Activated CD8-positive, alpha-beta T cell treated with anti-CD3 and anti-CD28 coated beads, Interleukin-2, amount 10 ng/mL, durations not matched to agents 7 days and 5 days (primary cell): ENCODE results near the gene TBC1D22A. TPM values are rescaled to one million over a fixed set of nuclear protein-coding genes. Genes with fewer than 3 reads are reported as not detected.

Experiments used
- ATAC-seq: fragments of 150-1000 bp; cut with Tn5 transposase; one replicate; pipeline ENCODE4 v1.10.0; 2021; ENCODE audit warnings: moderate library complexity
- CTCF ChIA-PET: fragments of 350-600 bp; sonication (Branson Sonifier 250); formaldehyde crosslinking; loops from one replicate; lab custom pipeline; 2021; ENCODE audit warnings: antibody characterized with exemption; lab: Charles Lee
- POLR2A ChIA-PET: fragments of 350-600 bp; sonication (Branson Sonifier 250); formaldehyde crosslinking; loops from one replicate; lab custom pipeline; 2021; ENCODE audit warnings: antibody characterized with exemption; lab: Charles Lee
- DNase-seq: peaks from one replicate; pipeline ENCODE4 v3.0.0-alpha.2; 2020
- H3K27ac Mint-ChIP-seq: one replicate; pipeline ENCODE4 v1.8.0; 2021; ENCODE audit warnings: mild to moderate bottlenecking, mixed read lengths
- H3K27me3 Mint-ChIP-seq: one replicate; pipeline ENCODE4 v1.8.0; 2021; ENCODE audit warnings: low read depth, mixed read lengths
- H3K36me3 Mint-ChIP-seq: one replicate; pipeline ENCODE4 v1.8.0; 2021; ENCODE audit warnings: low read depth, mixed read lengths
- H3K4me1 Mint-ChIP-seq: one replicate; pipeline ENCODE4 v1.8.0; 2021; ENCODE audit warnings: low read depth, mixed read lengths
- H3K4me3 Mint-ChIP-seq: one replicate; pipeline ENCODE4 v1.8.0; 2021; ENCODE audit warnings: mild to moderate bottlenecking, mixed read lengths
- H3K9me3 Mint-ChIP-seq: one replicate; pipeline ENCODE4 v1.8.0; 2022; ENCODE audit warnings: mixed read lengths; ENCODE audit not compliant: insufficient read depth
- total RNA-seq, 2 experiments: library from RNA; stranded (reverse); gene quantifications; one replicate each; pipeline ENCODE4 v1.2.3, GENCODE V29; 2021

Gene TBC1D22A
- total RNA-seq, 2 experiments from 2014 or later = 34.1 to 38.7 TPM

GRCh38 chr22:46996595-46997310 is 234.3 kb downstream of the TBC1D22A start:
- DNase-seq = no peak
- H3K36me3 Mint-ChIP-seq = peaks cover 1% of the 10 kb centered on the region
- no peaks in the 10 kb centered on the region for H3K27me3 Mint-ChIP-seq
- H3K4me1 Mint-ChIP-seq = peaks cover 8% of the 10 kb centered on the region
- ChIA-PET CTCF (interaction anchor here (1.1 kb wide), 1 partner anchor 11 kb away, joined by 3 read pairs; no protein-coding TSS in a partner anchor), POLR2A (no interaction called here)
- H3K4me3 Mint-ChIP-seq = no peak overlapping the region
- H3K9me3 Mint-ChIP-seq = no peaks in the 10 kb centered on the region
- H3K27ac Mint-ChIP-seq = peak overlapping the region; percentile 1
- no peak for ATAC-seq

GRCh38 chr22:46997311-46997970 is 235.0 kb downstream of the TBC1D22A start:
- ChIA-PET POLR2A (no interaction called here), CTCF (interaction anchor here (1.1 kb wide), 1 partner anchor 10 kb away, joined by 3 read pairs; no protein-coding TSS in a partner anchor)
- peaks cover 8% of the 10 kb centered on the region for H3K4me1 Mint-ChIP-seq
- no peaks in the 10 kb centered on the region for H3K27me3 Mint-ChIP-seq
- DNase-seq (no peak), ATAC-seq (no peak)
- H3K27ac Mint-ChIP-seq = no peak overlapping the region
- no peak overlapping the region for H3K4me3 Mint-ChIP-seq
- no peaks in the 10 kb centered on the region for H3K9me3 Mint-ChIP-seq
- peaks cover 1% of the 10 kb centered on the region for H3K36me3 Mint-ChIP-seq

GRCh38 chr22:46998331-46998730 is 235.9 kb downstream of the TBC1D22A start:
- Mint-ChIP-seq H3K27ac (no peak overlapping the region), H3K27me3 (no peaks in the 10 kb centered on the region), H3K36me3 (peaks cover 1% of the 10 kb centered on the region), H3K4me1 (peaks cover 8% of the 10 kb centered on the region), H3K9me3 (no peaks in the 10 kb centered on the region), H3K4me3 (no peak overlapping the region)
- ChIA-PET CTCF (no interaction called here), POLR2A (no interaction called here)
- ATAC-seq (no peak), DNase-seq (no peak)

- Mint-ChIP-seq H3K27ac (no peak overlapping the region), H3K4me1 (peaks cover 8% of the 10 kb centered on the region), H3K9me3 (no peaks in the 10 kb centered on the region), H3K4me3 (no peak overlapping the region), H3K27me3 (no peaks in the 10 kb centered on the region), H3K36me3 (peaks cover 1% of the 10 kb centered on the region)
- ATAC-seq (no peak), DNase-seq (no peak)
- ChIA-PET POLR2A (no interaction called here), CTCF (no interaction called here)
Observed at GRCh38 chr22:47000256-47000655, 237.8 kb downstream of the TBC1D22A start.

GRCh38 chr22:47000888-47001287 is 238.4 kb downstream of the TBC1D22A start:
- Mint-ChIP-seq H3K4me3 (no peak overlapping the region), H3K27ac (no peak overlapping the region), H3K27me3 (no peaks in the 10 kb centered on the region), H3K36me3 (peaks cover 1% of the 10 kb centered on the region), H3K4me1 (peaks cover 8% of the 10 kb centered on the region), H3K9me3 (no peaks in the 10 kb centered on the region)
- POLR2A ChIA-PET = no interaction called here
- DNase-seq (no peak), ATAC-seq (no peak)
- CTCF ChIA-PET = no interaction called here

GRCh38 chr22:47001288-47001687 is 238.8 kb downstream of the TBC1D22A start:
- ATAC-seq (no peak), DNase-seq (no peak)
- Mint-ChIP-seq H3K9me3 (no peaks in the 10 kb centered on the region), H3K27me3 (no peaks in the 10 kb centered on the region), H3K4me3 (no peak overlapping the region), H3K4me1 (peaks cover 8% of the 10 kb centered on the region), H3K36me3 (peaks cover 1% of the 10 kb centered on the region), H3K27ac (no peak overlapping the region)
- ChIA-PET CTCF (no interaction called here), POLR2A (interaction anchor here (0.6 kb wide), 1 partner anchor 47 kb away, joined by 6 read pairs; no protein-coding TSS in a partner anchor)

GRCh38 chr22:47002692-47003091 is 240.2 kb downstream of the TBC1D22A start:
- H3K4me3 Mint-ChIP-seq = no peak overlapping the region
- H3K9me3 Mint-ChIP-seq = no peaks in the 10 kb centered on the region
- H3K4me1 Mint-ChIP-seq = peaks cover 8% of the 10 kb centered on the region
- ATAC-seq (no peak), DNase-seq (no peak)
- H3K36me3 Mint-ChIP-seq = peaks cover 1% of the 10 kb centered on the region
- ChIA-PET POLR2A (no interaction called here), CTCF (no interaction called here)
- H3K27ac Mint-ChIP-seq = no peak overlapping the region
- no peaks in the 10 kb centered on the region for H3K27me3 Mint-ChIP-seq

- Mint-ChIP-seq H3K9me3 (no peaks in the 10 kb centered on the region), H3K36me3 (no peaks in the 10 kb centered on the region), H3K4me3 (no peak overlapping the region), H3K27ac (no peak overlapping the region), H3K4me1 (no peaks in the 10 kb centered on the region), H3K27me3 (no peaks in the 10 kb centered on the region)
- POLR2A ChIA-PET = no interaction called here
- DNase-seq (no peak), ATAC-seq (no peak)
- CTCF ChIA-PET = no interaction called here
Observed at GRCh38 chr22:47005506-47006408, 243.3 kb downstream of the TBC1D22A start.

GRCh38 chr22:47006433-47006832 is 244.0 kb downstream of the TBC1D22A start:
- Mint-ChIP-seq H3K4me1 (no peaks in the 10 kb centered on the region), H3K36me3 (no peaks in the 10 kb centered on the region), H3K4me3 (no peak overlapping the region), H3K27me3 (no peaks in the 10 kb centered on the region), H3K9me3 (no peaks in the 10 kb centered on the region), H3K27ac (no peak overlapping the region)
- ATAC-seq (no peak), DNase-seq (no peak)
- CTCF ChIA-PET = no interaction called here
- POLR2A ChIA-PET = no interaction called here

- ChIA-PET POLR2A (no interaction called here), CTCF (interaction anchor here (0.8 kb wide), 1 partner anchor 10 kb away, joined by 3 read pairs; no protein-coding TSS in a partner anchor)
- no peak for ATAC-seq
- no peak for DNase-seq
- no peaks in the 10 kb centered on the region for H3K27me3 Mint-ChIP-seq
- no peaks in the 10 kb centered on the region for H3K4me1 Mint-ChIP-seq
- no peak overlapping the region for H3K4me3 Mint-ChIP-seq
- H3K36me3 Mint-ChIP-seq = no peaks in the 10 kb centered on the region
- no peaks in the 10 kb centered on the region for H3K9me3 Mint-ChIP-seq
- no peak overlapping the region for H3K27ac Mint-ChIP-seq
Observed at GRCh38 chr22:47006869-47007268, 244.4 kb downstream of the TBC1D22A start.

GRCh38 chr22:47007496-47007895 is 245.0 kb downstream of the TBC1D22A start:
- POLR2A ChIA-PET = no interaction called here
- no peak for ATAC-seq
- CTCF ChIA-PET = interaction anchor here (0.8 kb wide), 1 partner anchor 10 kb away, joined by 3 read pairs; no protein-coding TSS in a partner anchor
- no peak overlapping the region for H3K27ac Mint-ChIP-seq
- no peak overlapping the region for H3K4me3 Mint-ChIP-seq
- H3K27me3 Mint-ChIP-seq = no peaks in the 10 kb centered on the region
- DNase-seq = no peak
- H3K4me1 Mint-ChIP-seq = peaks cover 2% of the 10 kb centered on the region
- no peaks in the 10 kb centered on the region for H3K36me3 Mint-ChIP-seq
- no peaks in the 10 kb centered on the region for H3K9me3 Mint-ChIP-seq
